Measurements from ENCODE around the gene LRMDA.

Gene LRMDA

DNA sequence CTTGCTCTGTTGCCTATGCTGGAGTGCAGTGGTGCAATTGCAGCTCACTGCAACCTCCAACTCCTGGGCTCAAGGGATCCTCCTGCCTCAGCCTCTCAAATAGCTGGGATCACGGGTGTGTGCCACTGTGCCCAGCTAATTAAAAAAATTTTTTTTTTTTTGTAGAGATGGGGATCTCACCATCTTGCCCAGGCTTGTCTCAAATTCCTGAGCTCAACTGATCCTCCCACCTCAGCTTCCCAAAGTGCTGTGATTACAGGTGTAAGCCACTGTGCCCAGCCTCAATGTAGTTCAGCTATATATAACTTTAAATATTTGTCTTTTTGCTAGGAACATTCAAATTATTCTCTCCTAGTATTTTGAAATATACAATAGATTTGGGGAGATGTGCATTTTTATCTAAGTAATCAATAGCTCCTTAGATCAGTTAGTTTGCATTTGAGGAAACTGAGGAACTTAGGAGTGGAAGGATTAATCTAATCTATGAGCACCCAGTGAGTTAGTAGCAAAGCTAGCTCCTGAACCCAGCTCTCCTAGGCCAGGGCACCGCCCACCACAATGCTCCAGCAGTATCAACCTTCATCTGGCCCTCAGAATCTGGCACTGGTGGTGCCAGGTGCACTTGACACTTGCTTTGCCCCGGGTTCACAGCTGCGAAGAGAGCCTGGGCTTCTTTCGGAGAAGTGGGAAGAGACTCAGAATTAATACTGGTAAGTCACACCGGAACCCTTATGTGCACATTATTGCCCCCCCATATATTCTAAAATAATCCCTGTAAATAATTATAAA lies 5.9 kb upstream of the LRMDA start:
- DNase-seq = no peak

DNA sequence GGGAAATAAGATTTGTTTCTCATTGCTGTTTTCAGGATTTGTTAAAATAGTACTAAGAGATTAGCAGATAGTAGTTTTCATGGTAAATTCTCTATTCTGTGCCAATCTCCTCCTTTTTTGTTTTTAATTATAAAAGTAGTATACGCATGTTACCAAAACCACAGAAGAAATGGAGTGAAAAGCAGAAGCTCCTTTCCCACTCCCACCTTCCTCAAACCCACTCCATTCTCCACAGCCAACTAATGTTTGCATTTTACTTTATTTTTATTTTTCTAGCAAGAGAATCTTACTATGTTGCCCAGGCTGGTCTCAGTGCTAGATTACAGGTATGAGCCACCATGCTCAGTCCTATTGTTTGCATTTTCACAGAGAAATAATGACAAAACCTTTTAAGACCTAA lies 4.5 kb upstream of the LRMDA start:
- DNase-seq = no peak

DNA sequence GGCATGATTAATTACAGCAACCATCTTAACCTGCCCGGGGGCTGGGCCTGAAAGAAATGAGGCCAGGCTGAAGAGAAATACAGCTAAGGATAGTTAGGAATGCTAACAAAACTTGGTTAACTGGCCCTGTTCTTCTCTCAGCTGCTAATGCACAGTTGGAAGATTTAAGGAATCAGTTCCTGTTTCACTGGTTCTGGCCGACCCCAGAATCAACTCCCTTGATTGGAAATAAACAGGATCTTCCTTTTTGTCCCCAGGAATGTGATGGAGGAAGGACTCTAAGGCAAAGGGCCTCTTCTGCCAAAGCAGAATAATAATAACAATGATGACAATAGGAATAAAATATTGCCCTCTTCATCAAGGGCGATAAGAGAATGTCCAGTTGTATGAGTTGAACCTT lies 3.5 kb upstream of the LRMDA start:
- DNase-seq = no peak

GRCh38 chr10:75428434-75429158 lies 2.8 kb upstream of the LRMDA start:
- peak; percentile 39 for DNase-seq

GRCh38 chr10:75429159-75429827 lies 2.1 kb upstream of the LRMDA start:
- no peak for DNase-seq

GRCh38 chr10:75430000-75430763 lies 1.2 kb upstream of the LRMDA start:
- peak; percentile 84 for DNase-seq

DNA sequence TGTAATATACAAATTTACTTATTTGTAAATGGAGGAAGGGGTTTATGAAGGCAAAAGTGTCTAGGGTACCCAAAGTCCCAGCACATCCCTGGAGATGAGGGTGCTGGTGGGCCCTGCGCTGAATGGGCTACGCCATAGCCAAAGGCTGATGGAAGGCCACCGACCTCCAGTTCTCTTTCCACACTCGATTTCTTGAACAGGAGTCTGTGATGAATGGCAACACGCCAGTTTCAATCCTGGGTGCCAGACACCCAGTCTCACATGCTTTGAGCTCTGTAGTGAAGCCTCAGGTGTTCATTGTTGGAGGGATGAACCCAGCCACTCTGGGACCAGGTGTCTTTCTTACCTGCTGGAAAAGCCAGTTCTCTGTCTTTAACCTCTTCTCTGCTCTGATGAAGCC lies 752 bp downstream of the LRMDA start:
- no peak for DNase-seq

DNA sequence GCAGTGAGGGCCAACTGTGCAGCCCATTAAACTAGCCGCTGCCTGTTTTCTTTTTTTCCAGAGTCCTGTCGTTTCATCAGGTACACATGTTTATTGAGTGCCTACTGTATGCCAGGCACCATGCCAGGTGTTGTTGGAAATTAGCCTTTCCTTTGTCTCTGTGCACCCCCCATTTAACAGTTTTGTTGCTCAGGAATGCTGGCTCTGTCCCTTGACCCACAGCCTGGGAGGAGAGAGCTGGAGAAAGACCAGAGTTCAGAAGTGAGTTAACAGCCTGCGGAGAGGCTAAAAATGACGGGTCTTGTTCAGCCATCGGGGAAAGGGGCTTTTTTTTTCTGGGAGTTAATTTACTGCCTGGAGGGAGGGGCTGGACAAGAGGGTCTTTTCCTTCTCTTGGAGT lies 1.3 kb downstream of the LRMDA start:
- no peak for DNase-seq

DNA sequence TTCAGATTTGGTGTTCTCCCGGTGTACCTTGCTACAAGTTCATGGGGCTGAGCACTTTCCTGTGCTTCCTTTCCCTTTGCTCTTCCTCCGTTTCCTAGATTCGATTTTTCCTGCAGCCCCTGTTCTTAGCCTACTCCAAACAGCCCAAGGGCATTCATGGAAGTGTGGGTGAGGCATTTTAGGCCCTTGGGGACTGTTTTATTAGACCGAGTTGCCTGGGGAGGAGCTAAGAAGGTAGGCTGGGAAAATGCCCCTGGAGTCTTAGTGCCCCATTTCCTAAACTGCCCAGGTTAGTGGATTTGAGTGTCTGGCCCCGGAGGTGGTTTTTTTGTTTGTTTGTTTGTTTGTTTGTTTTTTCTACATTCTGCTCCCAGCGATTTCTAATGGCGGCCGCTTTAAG lies 1.8 kb downstream of the LRMDA start:
- DNase-seq = no peak

GRCh38 chr10:75434291-75434690 lies 2.9 kb downstream of the LRMDA start:
- peak; percentile 33 for DNase-seq

GRCh38 chr10:75435291-75435690 lies 3.9 kb downstream of the LRMDA start:
- peak; percentile 35 for DNase-seq

DNA sequence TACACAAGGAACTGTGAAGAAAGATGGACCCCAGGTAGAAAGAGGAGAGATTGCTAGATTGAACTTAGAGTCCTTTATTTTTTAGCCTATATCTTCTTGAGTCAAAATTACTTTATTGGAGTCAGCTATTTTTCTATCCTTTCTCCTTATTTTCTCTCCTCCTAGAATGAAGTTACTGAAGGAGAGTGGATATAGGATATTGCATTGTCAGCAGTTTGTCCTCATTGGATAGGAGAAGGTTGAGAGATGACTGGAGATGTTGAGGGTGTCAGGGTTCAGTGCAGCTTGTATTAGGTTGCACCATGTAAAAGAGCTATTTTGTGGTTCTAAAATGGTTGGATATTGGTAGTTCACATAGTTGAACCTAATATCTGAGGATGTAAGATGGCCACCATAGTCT lies 5.5 kb downstream of the LRMDA start:
- DNase-seq = no peak

DNA sequence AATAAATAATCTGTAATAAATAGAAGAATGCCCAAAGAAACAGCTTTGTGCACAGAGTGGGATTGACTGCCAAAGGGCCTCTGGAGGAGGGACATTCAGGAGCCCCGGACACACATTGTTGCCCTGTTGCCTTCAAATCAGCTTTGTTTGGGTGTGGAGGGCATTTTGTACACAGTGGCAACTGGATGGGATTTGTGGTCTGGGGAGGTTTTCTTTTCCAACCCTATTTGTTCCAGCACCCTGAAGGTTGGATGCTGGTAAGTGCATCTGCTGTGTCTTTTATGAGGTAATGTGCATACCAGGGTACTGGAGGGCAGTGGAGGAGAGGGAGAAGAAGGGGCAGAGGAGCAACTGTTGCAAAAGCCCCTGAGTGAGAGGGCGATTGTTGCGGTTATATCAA lies 6.3 kb downstream of the LRMDA start:
- DNase-seq = no peak

DNA sequence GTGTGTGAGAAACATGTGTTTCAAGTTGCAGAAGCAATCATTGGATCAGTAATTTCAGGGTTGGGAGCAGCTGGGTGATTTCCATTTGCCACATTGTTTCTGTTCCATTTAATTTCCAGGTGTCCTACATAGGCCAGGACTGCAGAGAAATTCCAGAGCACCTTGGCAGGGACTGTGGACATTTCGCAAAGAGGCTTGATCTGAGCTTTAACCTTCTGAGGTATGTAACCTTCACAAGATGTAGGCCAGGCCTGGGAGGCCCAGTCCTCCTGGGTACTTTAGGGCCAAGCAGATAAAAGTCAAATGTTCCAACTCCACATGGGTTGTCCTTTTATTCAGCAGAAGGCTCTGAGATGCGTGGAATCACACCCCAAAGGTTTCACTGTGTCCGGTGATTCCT lies 6.9 kb downstream of the LRMDA start:
- DNase-seq = no peak

DNA sequence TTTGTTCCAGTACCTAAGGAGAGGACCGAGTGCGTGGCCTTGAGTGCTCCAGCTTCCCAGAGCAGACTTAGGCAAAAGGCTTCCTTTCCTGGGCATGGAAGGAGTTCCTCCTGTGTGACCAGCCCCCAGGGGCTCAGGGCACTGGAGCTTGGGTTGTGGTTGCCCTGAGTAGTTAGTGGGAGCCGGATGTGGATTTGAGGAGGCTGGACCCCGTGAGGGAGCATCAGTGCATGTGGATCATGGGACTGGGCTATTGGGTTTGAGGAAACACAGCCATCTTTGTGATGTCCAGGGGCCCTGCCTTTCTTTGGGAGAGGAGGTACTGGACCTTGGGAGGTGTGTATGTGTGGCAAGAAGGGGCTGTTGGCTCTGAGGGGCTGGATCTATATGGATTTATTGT lies 8.4 kb downstream of the LRMDA start:
- no peak for DNase-seq

- DNase-seq = no peak
Observed at GRCh38 chr10:75440271-75440793, 8.9 kb downstream of the LRMDA start.

DNA sequence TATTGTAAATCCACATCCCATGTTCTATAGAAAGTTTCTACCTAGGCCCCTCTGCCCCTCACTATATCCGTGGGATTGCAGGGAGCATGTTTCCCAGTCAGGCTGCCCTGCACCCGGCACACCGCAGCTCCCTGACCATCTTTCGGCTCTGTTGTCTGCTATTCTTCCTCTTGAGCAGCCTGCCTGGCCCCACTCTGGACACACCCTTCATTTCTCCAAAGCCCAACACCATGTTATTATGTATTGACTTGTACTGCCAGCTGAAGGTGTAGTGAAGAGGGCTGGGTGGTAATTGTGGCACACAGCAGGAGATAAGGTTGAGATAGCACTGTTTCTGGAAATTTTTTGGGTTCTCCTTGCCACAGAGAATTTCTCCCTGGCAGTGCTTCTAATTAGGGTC lies 9.8 kb downstream of the LRMDA start:
- DNase-seq = peak; percentile 23

DNA sequence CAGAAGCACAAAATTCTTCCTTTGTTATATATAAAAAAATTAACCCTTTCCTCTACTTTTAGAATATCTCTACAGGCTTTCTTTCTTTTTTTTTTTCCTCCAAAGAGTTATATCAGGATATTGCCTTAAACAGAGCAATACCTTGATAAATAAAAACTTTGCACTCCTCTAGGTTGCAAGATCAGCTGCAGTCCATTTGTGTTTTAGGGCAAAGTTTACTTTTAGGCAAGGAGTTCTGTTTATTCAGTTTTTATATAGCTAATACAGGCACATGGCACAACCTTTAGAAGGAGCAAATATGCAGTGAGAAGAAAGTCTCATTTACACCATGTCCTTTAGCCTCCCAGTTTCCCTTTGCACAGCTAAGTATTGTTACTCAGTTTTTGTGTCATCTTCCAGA lies 10.3 kb downstream of the LRMDA start:
- DNase-seq = no peak

DNA sequence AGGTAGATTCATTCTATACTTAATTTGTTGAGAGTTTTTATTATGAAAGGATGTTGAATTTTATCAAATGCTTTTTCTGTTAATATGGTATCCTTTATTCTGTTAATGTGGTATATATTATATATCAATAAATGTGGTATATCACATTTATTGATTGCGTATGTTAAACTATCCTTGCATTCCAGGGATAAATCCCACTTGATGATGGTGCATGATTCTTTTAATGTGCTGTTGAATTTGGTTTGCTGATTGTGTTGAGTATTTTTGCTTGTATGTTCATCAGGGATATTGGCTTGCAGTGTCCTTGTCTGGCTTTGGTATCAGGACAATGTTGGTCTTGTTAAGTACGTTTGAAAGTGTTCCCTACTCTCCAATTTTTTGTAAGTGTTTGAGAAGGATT lies 11.9 kb downstream of the LRMDA start:
- DNase-seq = no peak

DNA sequence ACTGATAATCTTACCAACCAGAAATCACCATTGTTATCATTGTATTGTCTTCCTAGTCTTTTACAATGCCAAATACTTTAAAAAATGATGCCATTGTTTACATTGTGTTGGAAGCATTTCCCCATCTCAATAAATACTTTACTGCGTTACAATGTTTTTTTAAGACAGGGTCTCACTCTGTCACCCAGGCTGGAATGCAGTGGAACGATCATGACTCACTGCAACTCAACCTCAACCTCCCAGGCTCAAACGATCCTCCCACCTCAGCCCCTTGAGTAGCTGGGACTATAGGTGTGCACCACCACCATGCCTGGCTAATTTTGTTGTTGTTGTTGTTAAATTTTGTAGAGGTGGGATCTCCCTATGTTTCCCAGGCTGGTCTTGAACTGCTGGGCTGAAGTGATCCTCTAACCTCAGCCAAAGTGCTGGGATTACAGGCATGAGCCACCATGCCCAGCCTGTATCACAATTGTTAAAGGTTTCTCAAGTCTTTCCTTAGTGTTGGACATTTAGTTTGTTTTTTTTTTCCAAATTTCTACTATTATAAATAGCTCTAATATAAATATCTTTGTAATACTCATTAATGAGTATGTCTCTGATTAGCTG lies 13.5 kb downstream of the LRMDA start:
- DNase-seq = no peak

DNA sequence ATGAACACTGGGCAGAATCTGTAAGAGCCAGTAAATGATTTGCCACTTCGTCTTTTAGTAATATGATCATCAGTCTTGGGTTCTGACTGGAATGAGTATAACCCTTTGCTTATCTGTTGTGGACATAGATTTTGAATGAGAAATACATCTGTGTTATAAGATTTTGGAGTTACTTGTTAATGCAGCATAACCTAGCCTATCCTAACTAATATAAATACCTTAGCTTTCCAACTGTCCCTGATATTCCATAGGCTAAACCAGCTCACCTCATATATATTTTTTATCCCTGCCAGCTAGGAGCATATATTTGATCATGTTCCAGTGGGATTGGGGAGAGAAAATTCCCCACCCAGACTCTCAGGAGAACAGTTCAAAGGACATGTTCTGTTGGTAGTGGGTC lies 15.1 kb downstream of the LRMDA start:
- DNase-seq = no peak

GRCh38 chr10:75448166-75448565 lies 16.7 kb downstream of the LRMDA start:
- DNase-seq = no peak

Data from hematopoietic multipotent progenitor cell treated with erythropoietin and hydrocortisone succinate and interleukin-3 and kit ligand, for 4 days (in vitro differentiated cells).